Hepatocyte (in vitro differentiated cells): Measurements from ENCODE around the gene SND1. TPM values are rescaled to one million over a fixed set of nuclear protein-coding genes. Genes with fewer than 3 reads are reported as not detected.

ENCODE experiments used
- DNase-seq: peaks from one replicate; pipeline ENCODE4 v3.0.0-alpha.2; 2016; ENCODE audit warnings: low spot score
- H2AFZ ChIP-seq: fragments of 200-600 bp; sonication (generic); 2 replicates; pipeline ENCODE4 v1.6.0; 2016; ENCODE audit warnings: antibody characterized with exemption, mild to moderate bottlenecking
- H3K27ac ChIP-seq: fragments of 200-600 bp; sonication (generic); 2 replicates; pipeline ENCODE4 v1.5.1; 2016; ENCODE audit warnings: mild to moderate bottlenecking
- H3K27me3 ChIP-seq: fragments of 200-600 bp; sonication (generic); 2 replicates; pipeline ENCODE4 v1.6.1; 2016
- H3K36me3 ChIP-seq: fragments of 200-600 bp; sonication (generic); replicated peaks from 2 replicates; pipeline ENCODE4 v1.5.1; 2016; ENCODE audit warnings: low read depth; ENCODE audit not compliant: insufficient read depth
- H3K4me1 ChIP-seq: fragments of 200-600 bp; sonication (generic); 2 replicates; pipeline ENCODE4 v1.5.1; 2016; ENCODE audit warnings: mild to moderate bottlenecking, moderate library complexity; ENCODE audit not compliant: insufficient read depth
- H3K4me2 ChIP-seq: fragments of 200-600 bp; sonication (generic); 2 replicates; pipeline ENCODE4 v1.6.0; 2016
- H3K4me3 ChIP-seq: fragments of 200-600 bp; sonication (generic); 2 replicates; pipeline ENCODE4 v1.5.1; 2016; ENCODE audit warnings: mild to moderate bottlenecking
- H3K79me2 ChIP-seq: fragments of 200-600 bp; sonication (generic); 2 replicates; pipeline ENCODE4 v1.6.0; 2017; ENCODE audit warnings: mild to moderate bottlenecking
- H3K9me2 ChIP-seq: fragments of 200-600 bp; sonication (generic); replicated peaks from 2 replicates; pipeline ENCODE4 v1.6.0; 2017; ENCODE audit warnings: mild to moderate bottlenecking; ENCODE audit not compliant: insufficient read depth
- H3K9me3 ChIP-seq: fragments of 200-600 bp; sonication (generic); 2 replicates; pipeline ENCODE4 v1.5.1; 2016; ENCODE audit warnings: low read depth, mild to moderate bottlenecking
- H4K20me1 ChIP-seq: fragments of 200-600 bp; sonication (generic); 2 replicates; pipeline ENCODE4 v1.6.0; 2016; ENCODE audit warnings: mild to moderate bottlenecking; ENCODE audit not compliant: insufficient read depth, poor library complexity, severe bottlenecking
- EZH2 ChIP-seq: fragments of 200-600 bp; sonication (generic); IDR thresholded peaks from 2 replicates; pipeline ENCODE4 v1.6.1; 2016; ENCODE audit warnings: antibody characterized with exemption, mild to moderate bottlenecking, borderline replicate concordance
- EZH2phosphoT487 ChIP-seq: fragments of 200-600 bp; sonication (generic); IDR thresholded peaks from one replicate; pipeline ENCODE4 v1.6.1; 2018; ENCODE audit warnings: antibody characterized with exemption, mild to moderate bottlenecking, low read depth, moderate library complexity; ENCODE audit not compliant: unreplicated experiment, severe bottlenecking
- WGBS: methylation state at CpG from one replicate; pipeline ENCODE4 v1.1.6; 2016; ENCODE audit warnings: low lambda C conversion rate; ENCODE audit errors: missing lambda C conversion rate; 5-methylcytosine and 5-hydroxymethylcytosine counted together
- polyA plus RNA-seq: library from polyadenylated mRNA; unstranded; fragments of >200 nt; fragmentation: Nextera tagmentation; extraction: Ambion mirVana; gene quantifications from 2 replicates; pipeline ENCODE4 v1.2.1, GENCODE V29; 2016
- total RNA-seq: library from RNA; depleted of rRNA; stranded (reverse); fragments of >200 nt; gene quantifications from 2 replicates; pipeline ENCODE4 v1.2.3, GENCODE V29; 2014
- TF ChIP-seq, protein P1 (sequence below): fragments of 200-600 bp; sonication (generic); IDR thresholded peaks from 2 replicates; pipeline ENCODE4 v1.5.1; 2016; ENCODE audit warnings: antibody characterized with exemption, mild to moderate bottlenecking; ENCODE audit not compliant: poor library complexity

Gene SND1
- total and polyA plus RNA-seq, 2 experiments from 2014 or later: 141 to 200 TPM

DNA sequence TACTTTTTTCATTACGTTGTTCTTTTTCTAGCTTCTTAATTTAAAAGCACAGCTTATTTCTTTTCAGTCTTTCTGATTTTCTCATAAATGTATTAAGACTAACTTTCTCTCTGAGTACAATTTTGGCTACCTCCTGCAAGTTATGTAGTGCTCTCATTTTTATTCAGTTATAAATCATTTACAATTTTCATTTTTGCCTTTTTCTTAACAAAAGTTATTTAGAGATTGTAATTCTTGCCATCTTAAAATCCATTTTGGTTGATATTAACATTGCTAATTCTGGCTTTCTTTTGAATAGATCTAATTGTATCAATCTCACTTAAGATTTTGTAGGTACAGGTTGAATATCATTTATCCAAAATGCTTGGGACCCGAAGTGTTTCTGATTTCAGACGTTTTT lies 476.4 kb downstream of the SND1 start:
- no peaks in the 10 kb centered on the region for H3K79me2 ChIP-seq
- H3K27ac ChIP-seq: no peak overlapping the region
- no peaks in the 10 kb centered on the region for H3K9me2 ChIP-seq
- no peak overlapping the region for H2AFZ ChIP-seq
- no peak overlapping the region for H3K4me2 ChIP-seq
- TF ChIP-seq, protein P1, sequence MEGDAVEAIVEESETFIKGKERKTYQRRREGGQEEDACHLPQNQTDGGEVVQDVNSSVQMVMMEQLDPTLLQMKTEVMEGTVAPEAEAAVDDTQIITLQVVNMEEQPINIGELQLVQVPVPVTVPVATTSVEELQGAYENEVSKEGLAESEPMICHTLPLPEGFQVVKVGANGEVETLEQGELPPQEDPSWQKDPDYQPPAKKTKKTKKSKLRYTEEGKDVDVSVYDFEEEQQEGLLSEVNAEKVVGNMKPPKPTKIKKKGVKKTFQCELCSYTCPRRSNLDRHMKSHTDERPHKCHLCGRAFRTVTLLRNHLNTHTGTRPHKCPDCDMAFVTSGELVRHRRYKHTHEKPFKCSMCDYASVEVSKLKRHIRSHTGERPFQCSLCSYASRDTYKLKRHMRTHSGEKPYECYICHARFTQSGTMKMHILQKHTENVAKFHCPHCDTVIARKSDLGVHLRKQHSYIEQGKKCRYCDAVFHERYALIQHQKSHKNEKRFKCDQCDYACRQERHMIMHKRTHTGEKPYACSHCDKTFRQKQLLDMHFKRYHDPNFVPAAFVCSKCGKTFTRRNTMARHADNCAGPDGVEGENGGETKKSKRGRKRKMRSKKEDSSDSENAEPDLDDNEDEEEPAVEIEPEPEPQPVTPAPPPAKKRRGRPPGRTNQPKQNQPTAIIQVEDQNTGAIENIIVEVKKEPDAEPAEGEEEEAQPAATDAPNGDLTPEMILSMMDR: no peak
- no peak for TF ChIP-seq EZH2
- no peak for TF ChIP-seq EZH2phosphoT487
- no peaks in the 10 kb centered on the region for H3K36me3 ChIP-seq
- DNase-seq: no peak
- no peak overlapping the region for H3K4me3 ChIP-seq
- 77% methylated on average over 3 of the region's 3 CpGs for WGBS
- H4K20me1 ChIP-seq: no peaks in the 10 kb centered on the region
- no peaks in the 10 kb centered on the region for H3K4me1 ChIP-seq
- H3K27me3 ChIP-seq: peaks cover 40% of the 10 kb centered on the region
- H3K9me3 ChIP-seq: no peaks in the 10 kb centered on the region

- no peak for DNase-seq
- no peak overlapping the region for H2AFZ ChIP-seq
- H3K4me1 ChIP-seq: no peaks in the 10 kb centered on the region
- H4K20me1 ChIP-seq: no peaks in the 10 kb centered on the region
- H3K27me3 ChIP-seq: peaks cover 47% of the 10 kb centered on the region
- no peaks in the 10 kb centered on the region for H3K9me3 ChIP-seq
- no peak overlapping the region for H3K4me3 ChIP-seq
- no peaks in the 10 kb centered on the region for H3K36me3 ChIP-seq
- no peak overlapping the region for H3K27ac ChIP-seq
- no peak overlapping the region for H3K4me2 ChIP-seq
- no peak for TF ChIP-seq EZH2
- TF ChIP-seq EZH2phosphoT487: no peak
- TF ChIP-seq, protein P1: no peak
- 81% methylated on average over 12 of the region's 12 CpGs for WGBS
- no peaks in the 10 kb centered on the region for H3K79me2 ChIP-seq
- no peaks in the 10 kb centered on the region for H3K9me2 ChIP-seq
These were observed 477.4 kb downstream of the SND1 start for GRCh38 chr7:128129224-128129864.

DNA sequence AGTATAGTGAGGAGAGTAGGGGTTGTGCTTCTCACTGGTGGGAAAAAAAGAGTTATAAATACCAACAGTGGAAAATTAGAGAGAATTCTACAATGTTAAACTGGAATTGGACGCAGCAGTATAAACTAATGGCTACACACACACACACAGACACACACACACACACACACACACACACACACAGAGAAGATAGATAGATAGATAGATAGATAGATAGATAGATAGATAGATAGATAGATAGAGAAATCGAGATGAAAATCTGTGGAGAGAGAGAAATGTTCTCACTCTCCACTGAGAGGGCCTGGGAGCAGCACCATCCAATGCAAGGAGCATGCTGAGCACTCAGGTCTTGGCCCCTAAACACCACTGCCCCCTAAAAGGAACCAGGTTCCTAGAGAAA lies 479.1 kb downstream of the SND1 start:
- DNase-seq: no peak
- TF ChIP-seq EZH2phosphoT487: no peak
- WGBS: 85% methylated on average over 2 of the region's 2 CpGs

GRCh38 chr7:128131731-128132130 lies 479.7 kb downstream of the SND1 start:
- DNase-seq: no peak
- H2AFZ ChIP-seq: no peak overlapping the region
- 78% methylated on average over 4 of the region's 4 CpGs for WGBS

More for the DNA sequence above, 479.1 kb downstream of the SND1 start:
- Histone ChIP-seq H3K36me3 (no peaks in the 10 kb centered on the region), H4K20me1 (no peaks in the 10 kb centered on the region), H3K4me3 (no peak overlapping the region), H3K9me2 (no peaks in the 10 kb centered on the region), H3K27me3 (peaks cover 63% of the 10 kb centered on the region), H3K4me1 (peaks cover 7% of the 10 kb centered on the region), H2AFZ (no peak overlapping the region), H3K4me2 (no peak overlapping the region), H3K9me3 (no peaks in the 10 kb centered on the region), H3K79me2 (no peaks in the 10 kb centered on the region), H3K27ac (no peak overlapping the region)

More at GRCh38 chr7:128131731-128132130, 479.7 kb downstream of the SND1 start:
- no peak for TF ChIP-seq EZH2
- TF ChIP-seq, protein P1: no peak
- TF ChIP-seq EZH2phosphoT487: no peak
- H3K4me1 ChIP-seq: peaks cover 9% of the 10 kb centered on the region
- no peaks in the 10 kb centered on the region for H3K9me3 ChIP-seq
- peaks cover 68% of the 10 kb centered on the region for H3K27me3 ChIP-seq
- no peak overlapping the region for H3K4me2 ChIP-seq
- H4K20me1 ChIP-seq: no peaks in the 10 kb centered on the region
- no peak overlapping the region for H3K4me3 ChIP-seq
- no peak overlapping the region for H3K27ac ChIP-seq
- H3K36me3 ChIP-seq: no peaks in the 10 kb centered on the region
- H3K9me2 ChIP-seq: no peaks in the 10 kb centered on the region
- no peaks in the 10 kb centered on the region for H3K79me2 ChIP-seq
